ENCODE measurements around the gene ITLN1. TPM values are rescaled to one million over a fixed set of nuclear protein-coding genes. Genes with fewer than 3 reads are reported as not detected.
"Not testable (repeated sequence)": the region's sequence is repeated elsewhere in the genome, so short reads cannot be mapped to it uniquely, and the experiment has no call there.

The ITLN1 gene
- not detected for total RNA-seq

DNA sequence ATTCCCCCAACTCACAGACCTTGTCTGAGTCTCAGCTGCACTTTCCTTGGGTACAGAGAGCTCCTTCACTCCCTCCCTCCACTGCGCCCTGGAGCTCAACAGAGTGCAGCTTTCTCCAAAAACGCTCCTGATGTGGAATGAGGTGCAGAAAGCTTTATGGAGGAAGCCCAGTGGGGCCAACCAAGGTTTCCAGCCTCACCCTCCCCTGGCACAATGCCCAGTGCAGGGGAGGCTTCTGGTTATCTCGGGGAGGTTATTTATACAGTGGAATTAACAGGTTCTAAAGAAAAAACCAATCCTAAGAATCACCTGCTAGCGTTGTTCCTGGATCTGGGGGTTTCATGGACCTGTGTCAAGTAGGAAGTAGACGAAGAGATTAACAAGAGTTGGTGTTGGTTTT lies at the start of gene ITLN1:
Gene ITLN1, minus strand, starts transcription at position 139 of the 400 bp plus-strand sequence. CDS start 303 bp downstream, outside the sequence.
- DNase-seq: no peak
- no peaks in the 10 kb centered on the region for H3K9me3 Mint-ChIP-seq
- no peaks in the 10 kb centered on the region for H3K36me3 Mint-ChIP-seq
- intact Hi-C loops (cut with micrococcal nuclease): loop anchor here (10.0 kb wide), 1 partner anchor 60 kb away; no protein-coding TSS in a partner anchor
- ChIA-PET CTCF (interaction anchor here (0.9 to 3.3 kb wide), 6 partner anchors 22 to 212 kb away, joined by 3 to 23 read pairs (median 4); partner anchors contain the start of gene CD244), POLR2A (no interaction called here)
- H3K27me3 Mint-ChIP-seq: peaks cover 3% of the 10 kb centered on the region
- H3K4me1 Mint-ChIP-seq (ENCODE audit: low read depth): no peaks in the 10 kb centered on the region
- H3K4me3 Mint-ChIP-seq: no peak within 1 kb of the TSS
- H3K27ac Mint-ChIP-seq: no peak within 1 kb of the TSS

GRCh38 chr1:160933305-160933704 lies 48.3 kb upstream of the ITLN1 start:
- H3K4me3 Mint-ChIP-seq, H3K9me3 Mint-ChIP-seq: not testable (repeated sequence)
- CTCF ChIA-PET: interaction anchor here (1.7 kb wide), 1 partner anchor 19 kb away, joined by 6 read pairs; no protein-coding TSS in a partner anchor

DNA sequence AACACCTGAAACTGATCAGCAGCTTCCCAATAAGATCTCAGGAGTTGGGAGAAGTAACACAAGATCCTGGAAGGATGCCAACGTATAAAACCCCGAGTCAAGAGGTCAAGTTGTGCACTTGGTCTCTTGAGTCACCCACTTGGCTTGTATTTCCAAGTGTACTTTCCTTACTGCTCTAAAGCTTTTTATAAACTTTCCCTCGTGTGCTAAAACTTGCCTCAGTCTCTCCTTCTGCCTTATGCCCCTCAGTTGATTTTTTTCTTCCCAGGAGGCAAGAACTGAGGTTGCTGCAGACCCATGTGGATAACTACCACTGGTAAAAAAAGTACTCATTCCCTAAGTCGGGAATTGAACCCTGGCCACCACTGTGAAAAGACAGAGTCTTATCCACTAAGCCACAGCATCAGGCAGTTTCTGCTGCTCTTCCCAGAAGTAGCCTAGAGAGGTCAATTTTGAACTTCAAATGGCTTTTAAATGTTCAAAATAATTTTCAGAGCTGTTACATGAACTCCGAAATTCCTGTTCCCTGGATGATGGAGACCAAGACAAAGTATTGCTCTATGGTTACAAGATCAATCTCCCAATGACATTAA lies 40.8 kb upstream of the ITLN1 start:
- CTCF ChIA-PET: interaction anchor here (0.8 to 1.2 kb wide), 3 partner anchors 26 to 95 kb away, joined by 3 to 4 read pairs (median 3); no protein-coding TSS in a partner anchor
- Mint-ChIP-seq H3K4me3 (no peak overlapping the region), H3K27ac (no peak overlapping the region), H3K4me1 (ENCODE audit: low read depth) (no peaks in the 10 kb centered on the region), H3K36me3 (peaks cover 6% of the 10 kb centered on the region), H3K27me3 (peaks cover 2% of the 10 kb centered on the region), H3K9me3 (peaks cover 15% of the 10 kb centered on the region)
- intact Hi-C loops (cut with micrococcal nuclease): no loop called here
- DNase-seq: no peak
- POLR2A ChIA-PET: no interaction called here

More at GRCh38 chr1:160933305-160933704, 48.3 kb upstream of the ITLN1 start:
- H3K27ac Mint-ChIP-seq; H3K36me3 Mint-ChIP-seq; DNase-seq; POLR2A ChIA-PET; intact Hi-C loops (cut with micrococcal nuclease); H3K4me1 Mint-ChIP-seq (ENCODE audit: low read depth); H3K27me3 Mint-ChIP-seq: not testable (repeated sequence)

GRCh38 chr1:160924791-160925651 lies 40.0 kb upstream of the ITLN1 start:
- ChIA-PET POLR2A (no interaction called here), CTCF (interaction anchor here (1.1 to 1.2 kb wide), 2 partner anchors 27 to 94 kb away, joined by 3 to 4 read pairs; no protein-coding TSS in a partner anchor)
- H3K27ac Mint-ChIP-seq: no peak overlapping the region

DNA sequence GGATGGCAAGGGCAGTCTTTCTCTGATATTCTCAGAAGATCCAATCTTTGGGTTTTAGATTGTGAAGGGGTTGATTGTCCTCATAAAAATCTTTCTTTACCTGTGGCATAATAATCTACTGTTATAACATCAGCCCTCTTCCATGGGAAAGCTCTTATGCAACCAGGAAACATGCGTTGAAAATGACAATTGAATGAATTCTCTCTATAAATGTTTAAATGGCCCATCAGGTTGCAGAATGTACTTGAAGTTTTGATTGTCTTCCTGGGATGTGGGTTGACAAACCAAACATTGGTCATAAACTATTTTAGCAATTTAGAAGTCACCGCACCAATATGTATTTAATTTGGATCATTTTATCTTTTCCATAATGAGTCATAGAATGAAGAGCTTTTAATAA lies 31.7 kb upstream of the ITLN1 start:
- Mint-ChIP-seq H3K36me3 (no peaks in the 10 kb centered on the region), H3K9me3 (peaks cover 2% of the 10 kb centered on the region), H3K27ac (no peak overlapping the region), H3K27me3 (peaks cover 4% of the 10 kb centered on the region), H3K4me1 (ENCODE audit: low read depth) (no peaks in the 10 kb centered on the region), H3K4me3 (no peak overlapping the region)
- intact Hi-C loops (cut with micrococcal nuclease): no loop called here
- POLR2A ChIA-PET: no interaction called here
- DNase-seq: no peak
- CTCF ChIA-PET: no interaction called here

More at GRCh38 chr1:160924791-160925651, 40.0 kb upstream of the ITLN1 start:
- peaks cover 2% of the 10 kb centered on the region for H3K27me3 Mint-ChIP-seq
- DNase-seq: no peak
- H3K9me3 Mint-ChIP-seq: peaks cover 17% of the 10 kb centered on the region
- H3K4me3 Mint-ChIP-seq: no peak overlapping the region
- intact Hi-C loops (cut with micrococcal nuclease): no loop called here
- H3K36me3 Mint-ChIP-seq: peaks cover 6% of the 10 kb centered on the region
- H3K4me1 Mint-ChIP-seq (ENCODE audit: low read depth): no peaks in the 10 kb centered on the region

DNA sequence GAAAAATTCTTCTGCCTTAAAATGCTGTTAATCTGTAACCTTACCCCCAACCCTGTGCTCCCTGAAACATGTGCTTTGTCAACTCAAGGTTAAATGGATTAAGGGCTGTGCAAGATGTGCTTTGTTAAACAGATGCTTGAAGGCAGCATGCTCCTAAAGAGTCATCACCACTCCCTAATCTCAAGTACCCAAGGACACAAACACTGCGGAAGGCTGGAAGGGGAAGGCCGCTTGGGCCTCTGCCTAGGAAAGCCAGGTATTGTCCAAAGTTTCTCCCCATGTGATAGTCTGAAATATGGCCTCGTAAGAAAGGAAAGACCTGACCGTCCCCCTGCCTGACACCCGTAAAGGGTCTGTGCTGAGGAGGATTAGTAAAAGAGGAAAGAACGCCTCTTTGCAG lies 28.2 kb upstream of the ITLN1 start:
- not testable (repeated sequence) for H3K9me3 Mint-ChIP-seq; H3K4me3 Mint-ChIP-seq; H3K4me1 Mint-ChIP-seq (ENCODE audit: low read depth)

DNA sequence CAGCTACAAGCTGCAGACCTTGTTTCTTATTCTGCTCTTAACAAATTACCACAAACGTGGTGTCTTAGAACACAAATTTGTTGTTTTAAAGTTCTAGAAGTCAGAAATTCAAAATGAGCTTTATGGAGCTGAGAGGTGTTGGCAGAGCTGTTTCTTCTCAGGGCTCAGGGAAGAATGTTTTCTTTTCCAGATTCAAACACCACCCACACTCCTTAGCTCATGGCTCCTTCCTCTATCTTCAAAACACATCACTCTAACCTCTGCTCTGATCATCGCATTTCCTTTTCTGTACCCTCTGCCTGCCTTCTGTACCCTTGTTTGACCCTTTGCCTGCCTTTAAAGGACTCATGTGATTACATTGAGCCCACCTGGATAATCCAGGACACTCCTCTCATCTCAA lies 26.9 kb upstream of the ITLN1 start:
- Mint-ChIP-seq H3K4me1 (ENCODE audit: low read depth) (no peaks in the 10 kb centered on the region), H3K27ac (no peak overlapping the region), H3K9me3 (no peaks in the 10 kb centered on the region), H3K4me3 (no peak overlapping the region), H3K27me3 (no peaks in the 10 kb centered on the region), H3K36me3 (no peaks in the 10 kb centered on the region)
- CTCF ChIA-PET: interaction anchor here (1.2 to 2.0 kb wide), 4 partner anchors 27 to 76 kb away, joined by 3 to 6 read pairs (median 4); partner anchors contain the start of genes ITLN1 and ITLN2
- POLR2A ChIA-PET: no interaction called here
- no peak for DNase-seq
- intact Hi-C loops (cut with micrococcal nuclease): no loop called here

More for the DNA sequence above, 28.2 kb upstream of the ITLN1 start:
- POLR2A ChIA-PET; H3K27me3 Mint-ChIP-seq; intact Hi-C loops (cut with micrococcal nuclease); H3K27ac Mint-ChIP-seq; DNase-seq; H3K36me3 Mint-ChIP-seq: not testable (repeated sequence)
- CTCF ChIA-PET: interaction anchor here (1.6 kb wide), 1 partner anchor 28 kb away, joined by 4 read pairs; the partner anchor contains the start of gene ITLN1

GRCh38 chr1:160911441-160911840 lies 26.5 kb upstream of the ITLN1 start:
- DNase-seq: no peak
- H3K27me3 Mint-ChIP-seq: no peaks in the 10 kb centered on the region
- no peaks in the 10 kb centered on the region for H3K9me3 Mint-ChIP-seq
- POLR2A ChIA-PET: no interaction called here
- intact Hi-C loops (cut with micrococcal nuclease): no loop called here
- no peak overlapping the region for H3K4me3 Mint-ChIP-seq
- H3K36me3 Mint-ChIP-seq: no peaks in the 10 kb centered on the region
- H3K27ac Mint-ChIP-seq: no peak overlapping the region
- H3K4me1 Mint-ChIP-seq (ENCODE audit: low read depth): no peaks in the 10 kb centered on the region
- CTCF ChIA-PET: interaction anchor here (1.2 to 2.0 kb wide), 3 partner anchors 27 to 43 kb away, joined by 3 to 6 read pairs (median 4); partner anchors contain the start of genes ITLN1 and ITLN2

- CTCF ChIA-PET: no interaction called here
- Mint-ChIP-seq H3K4me1 (ENCODE audit: low read depth) (no peaks in the 10 kb centered on the region), H3K9me3 (no peaks in the 10 kb centered on the region), H3K4me3 (no peak overlapping the region), H3K27ac (no peak overlapping the region), H3K36me3 (no peaks in the 10 kb centered on the region), H3K27me3 (no peaks in the 10 kb centered on the region)
- no peak for DNase-seq
- intact Hi-C loops (cut with micrococcal nuclease): no loop called here
- POLR2A ChIA-PET: no interaction called here
Measured at GRCh38 chr1:160910170-160910750, 25.3 kb upstream of the ITLN1 start.

- no peak overlapping the region for H3K4me3 Mint-ChIP-seq
- ChIA-PET POLR2A (no interaction called here), CTCF (interaction anchor here (1.0 to 1.7 kb wide), 2 partner anchors 44 to 46 kb away, joined by 3 to 5 read pairs; no protein-coding TSS in a partner anchor)
- no peaks in the 10 kb centered on the region for H3K4me1 Mint-ChIP-seq (ENCODE audit: low read depth)
- H3K27ac Mint-ChIP-seq: no peak overlapping the region
- no peaks in the 10 kb centered on the region for H3K9me3 Mint-ChIP-seq
- DNase-seq: no peak
- no peaks in the 10 kb centered on the region for H3K27me3 Mint-ChIP-seq
- intact Hi-C loops (cut with micrococcal nuclease): no loop called here
- no peaks in the 10 kb centered on the region for H3K36me3 Mint-ChIP-seq
Measured at GRCh38 chr1:160907976-160908375, 23.0 kb upstream of the ITLN1 start.

DNA sequence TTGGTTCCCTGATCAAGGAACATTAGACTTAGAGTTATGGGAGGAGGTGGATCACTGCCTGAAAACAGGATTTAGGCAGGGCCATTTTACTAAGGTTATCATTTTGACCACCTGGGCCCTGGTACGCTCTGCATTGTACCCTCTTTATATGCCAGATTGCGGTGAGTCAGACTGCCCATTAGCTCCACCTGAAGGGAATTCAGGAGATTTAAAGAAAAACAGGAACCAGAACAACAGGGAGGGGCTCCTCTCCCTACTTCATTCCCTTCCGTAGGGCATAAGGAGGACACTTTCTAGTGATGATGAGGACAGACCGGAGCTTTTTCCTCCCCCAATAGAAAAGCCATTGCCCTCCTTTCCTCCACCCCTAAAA lies 20.6 kb upstream of the ITLN1 start:
- no peaks in the 10 kb centered on the region for H3K27me3 Mint-ChIP-seq
- no peak for DNase-seq
- H3K9me3 Mint-ChIP-seq: no peaks in the 10 kb centered on the region

More for the DNA sequence above, 20.6 kb upstream of the ITLN1 start:
- Mint-ChIP-seq H3K36me3 (no peaks in the 10 kb centered on the region), H3K4me1 (ENCODE audit: low read depth) (no peaks in the 10 kb centered on the region), H3K4me3 (no peak overlapping the region), H3K27ac (no peak overlapping the region)
- intact Hi-C loops (cut with micrococcal nuclease): no loop called here
- ChIA-PET POLR2A (no interaction called here), CTCF (interaction anchor here (1.2 kb wide), 1 partner anchor 84 kb away, joined by 5 read pairs; no protein-coding TSS in a partner anchor)

Data from activated CD4-positive, alpha-beta memory T cell treated with anti-CD3 and anti-CD28 coated beads for 36 hours (primary cell).